ENCODE measurements around the gene ROR2.

GRCh38 chr9:91805031-91805430 is 145.0 kb downstream of the ROR2 start:
- no peak for TF ChIP-seq TAF1 (IDR thresholded peaks at IDR 0.05; ENCODE audit: low read depth)
- TF ChIP-seq YY1 (IDR thresholded peaks at IDR 0.05; ENCODE audit: low read depth) = no peak
- no peak for TF ChIP-seq EP300 (IDR thresholded peaks at IDR 0.05; ENCODE audit: borderline replicate concordance)
- no peak for TF ChIP-seq MAX (IDR thresholded peaks at IDR 0.05)
- TF ChIP-seq CEBPB (IDR thresholded peaks at IDR 0.05) = no peak
- TF ChIP-seq REST (IDR thresholded peaks at IDR 0.05; ENCODE audit: low read depth) = no peak
- no peak for TF ChIP-seq FOXM1 (IDR thresholded peaks at IDR 0.05; ENCODE audit: borderline replicate concordance, low read depth)
- TF ChIP-seq TCF12 (IDR thresholded peaks at IDR 0.05; ENCODE audit: low read depth) = no peak
- no peak for TF ChIP-seq CREB1 (IDR thresholded peaks at IDR 0.05; ENCODE audit: low read depth)
- TF ChIP-seq EGR1 (IDR thresholded peaks at IDR 0.05) = no peak
- TF ChIP-seq, protein P1, sequence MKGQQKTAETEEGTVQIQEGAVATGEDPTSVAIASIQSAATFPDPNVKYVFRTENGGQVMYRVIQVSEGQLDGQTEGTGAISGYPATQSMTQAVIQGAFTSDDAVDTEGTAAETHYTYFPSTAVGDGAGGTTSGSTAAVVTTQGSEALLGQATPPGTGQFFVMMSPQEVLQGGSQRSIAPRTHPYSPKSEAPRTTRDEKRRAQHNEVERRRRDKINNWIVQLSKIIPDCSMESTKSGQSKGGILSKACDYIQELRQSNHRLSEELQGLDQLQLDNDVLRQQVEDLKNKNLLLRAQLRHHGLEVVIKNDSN (IDR thresholded peaks at IDR 0.05) = no peak
- no peak for TF ChIP-seq NFIC (IDR thresholded peaks at IDR 0.05)
- no peak for TF ChIP-seq RAD21 (IDR thresholded peaks at IDR 0.05; ENCODE audit: low read depth)

All from Ishikawa (cell line).